ENCODE measurements around the gene CHN2.

CHN2 gene

DNA sequence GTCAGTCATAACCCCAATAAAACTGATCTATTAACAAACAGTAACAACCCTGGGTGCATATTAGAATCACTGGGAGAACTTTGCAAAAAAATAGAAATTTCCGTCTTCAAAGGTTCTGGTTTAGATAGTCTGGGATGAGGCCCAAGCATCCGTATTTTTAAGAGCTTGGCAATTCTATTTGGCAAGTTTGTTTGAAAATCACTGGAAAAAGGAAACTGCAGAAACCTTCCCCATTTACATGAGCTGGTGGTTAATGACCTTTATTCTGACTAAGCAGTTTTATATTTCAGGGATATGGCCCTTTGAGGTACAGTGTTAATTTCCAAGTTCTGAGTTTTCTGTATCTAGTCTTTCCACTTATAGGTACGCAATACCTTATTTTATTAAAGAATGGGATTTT is 253.3 kb downstream of the CHN2 start:
- DNase-seq: no peak

DNA sequence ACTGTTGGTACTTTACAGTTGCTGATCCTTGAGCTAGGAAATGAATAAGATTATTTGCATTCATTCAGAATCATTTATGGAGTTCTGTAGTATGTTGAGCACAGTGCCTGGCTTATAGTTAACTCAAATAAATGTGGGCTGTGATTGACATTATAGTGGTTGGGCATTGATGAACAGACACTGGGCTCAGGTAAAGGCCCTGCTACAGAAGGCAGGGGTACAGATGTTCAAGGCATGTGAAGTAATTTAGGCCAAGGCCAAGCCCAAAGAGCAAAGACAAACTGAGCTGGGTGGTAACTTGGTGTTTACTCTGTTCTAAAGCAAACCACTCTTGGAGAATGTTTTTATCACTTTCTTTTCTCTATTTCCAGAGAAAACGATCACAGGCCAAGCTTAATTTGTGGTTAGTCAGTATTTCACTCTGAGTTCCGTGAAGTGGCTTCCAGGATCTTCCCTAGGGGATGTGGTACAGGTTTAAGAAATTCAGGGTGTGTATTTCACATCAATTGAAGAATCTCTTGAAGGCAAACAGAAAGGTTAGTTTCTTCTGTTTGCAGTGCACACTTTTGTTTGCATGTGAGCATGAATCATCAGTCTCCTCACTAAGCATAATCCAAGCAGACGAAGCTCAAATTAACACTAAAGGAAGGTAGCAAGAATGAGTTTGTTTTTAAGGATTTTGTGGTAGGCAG is 255.1 kb downstream of the CHN2 start:
- DNase-seq: no peak

DNA sequence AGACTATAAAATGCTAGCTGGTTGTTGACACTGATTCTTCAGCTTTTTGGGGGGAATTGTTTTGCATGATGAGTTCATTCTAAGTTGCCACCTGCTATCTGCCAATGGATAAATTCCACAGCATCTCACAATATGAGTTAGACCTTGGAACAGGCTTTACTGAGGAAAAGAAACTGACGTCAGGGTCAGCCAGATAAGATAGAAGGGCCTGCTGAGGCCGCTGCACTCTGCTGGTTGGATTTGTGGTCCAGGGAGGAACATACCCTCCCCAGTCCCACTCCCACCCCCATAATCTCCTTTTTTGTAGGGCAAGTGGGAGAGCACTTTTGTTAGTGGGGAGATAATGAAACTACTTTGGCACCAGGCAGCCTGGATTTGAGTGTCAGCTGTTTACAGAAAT is 258.4 kb downstream of the CHN2 start:
- no peak for DNase-seq

DNA sequence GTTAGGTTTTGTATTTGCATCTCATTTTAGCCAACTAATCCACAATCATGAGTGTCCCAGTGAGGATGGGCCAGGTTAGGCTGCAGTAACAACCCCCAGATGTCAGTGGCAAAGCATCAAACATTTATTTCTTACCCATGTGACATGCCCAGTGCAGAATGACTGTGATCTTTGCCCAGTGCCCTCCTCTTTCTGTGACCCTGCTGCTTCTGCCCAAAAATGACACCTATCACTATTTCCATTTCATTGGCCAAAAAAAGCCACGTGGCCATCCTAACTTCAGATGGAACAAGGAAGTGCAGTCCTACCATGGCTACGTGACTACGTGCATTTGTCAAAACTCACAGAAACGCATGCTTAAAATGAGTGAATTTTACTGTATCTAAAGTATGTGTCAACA is 259.9 kb downstream of the CHN2 start:
- DNase-seq: no peak

DNA sequence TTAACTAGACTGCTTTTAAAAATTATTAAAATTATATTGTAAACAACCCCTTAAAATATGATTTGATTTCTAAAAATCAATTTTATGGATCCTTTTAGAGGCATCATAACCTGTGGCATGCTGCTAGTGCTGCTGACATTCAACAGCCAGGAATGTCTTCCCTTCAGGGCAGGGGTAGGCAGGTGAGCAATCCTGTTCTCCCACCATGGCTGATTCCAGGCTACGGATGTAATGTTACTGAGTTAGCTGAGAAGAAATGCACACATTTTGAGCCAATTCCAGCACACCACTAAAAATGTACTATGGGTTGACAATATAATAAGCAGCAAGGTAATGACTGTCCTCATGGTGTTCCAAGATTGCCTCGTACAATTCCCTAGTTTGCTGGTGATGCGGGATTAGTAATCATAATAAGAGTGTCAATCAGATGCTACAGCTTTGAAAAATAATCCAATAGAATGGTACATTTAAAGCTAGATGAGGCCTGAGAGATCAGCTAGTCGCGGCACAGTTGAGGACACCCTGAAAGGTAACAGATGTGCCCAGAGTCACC is 260.4 kb downstream of the CHN2 start:
- DNase-seq: no peak

DNA sequence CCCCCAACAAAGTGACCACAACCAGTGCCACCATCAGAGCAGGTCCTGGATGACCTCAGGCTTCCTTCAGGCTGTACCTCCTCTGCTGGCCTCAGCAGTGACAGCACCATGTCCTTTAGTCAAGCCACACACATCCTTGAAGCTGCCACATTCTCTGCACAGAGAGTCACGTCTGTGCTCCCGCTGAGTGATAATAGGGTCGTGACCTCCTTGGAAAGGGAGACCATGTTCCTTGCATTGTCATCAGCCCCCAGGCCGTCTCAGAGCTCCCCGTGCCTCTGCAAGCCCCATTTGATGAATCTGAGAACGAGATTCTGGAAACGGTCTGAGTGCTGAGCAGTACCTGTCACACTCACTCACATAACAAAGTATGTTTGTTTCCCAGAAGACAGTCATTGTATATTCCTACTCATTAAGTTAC is 262.6 kb downstream of the CHN2 start:
- DNase-seq: no peak

DNA sequence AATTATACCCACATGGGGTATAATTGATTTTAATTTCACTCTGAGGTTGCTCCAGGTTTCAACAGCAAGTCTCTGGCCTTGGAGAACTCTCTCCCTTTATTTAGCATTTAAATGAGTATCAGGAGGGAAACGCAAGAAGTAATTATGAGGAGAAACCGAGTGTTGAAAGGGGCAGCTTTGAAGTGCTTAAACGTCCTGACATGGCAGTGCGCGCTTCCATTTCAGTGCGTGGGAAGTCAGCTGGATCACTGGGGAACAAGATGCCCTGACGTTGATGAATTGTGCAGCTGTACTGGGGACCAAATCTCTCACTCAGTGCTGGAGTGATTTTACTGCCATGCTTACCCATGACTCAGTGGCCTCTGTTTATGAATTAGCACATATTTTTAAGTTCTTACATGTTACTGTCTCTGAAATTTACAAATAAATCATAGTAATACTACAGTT is 263.0 kb downstream of the CHN2 start:
- no peak for DNase-seq

DNA sequence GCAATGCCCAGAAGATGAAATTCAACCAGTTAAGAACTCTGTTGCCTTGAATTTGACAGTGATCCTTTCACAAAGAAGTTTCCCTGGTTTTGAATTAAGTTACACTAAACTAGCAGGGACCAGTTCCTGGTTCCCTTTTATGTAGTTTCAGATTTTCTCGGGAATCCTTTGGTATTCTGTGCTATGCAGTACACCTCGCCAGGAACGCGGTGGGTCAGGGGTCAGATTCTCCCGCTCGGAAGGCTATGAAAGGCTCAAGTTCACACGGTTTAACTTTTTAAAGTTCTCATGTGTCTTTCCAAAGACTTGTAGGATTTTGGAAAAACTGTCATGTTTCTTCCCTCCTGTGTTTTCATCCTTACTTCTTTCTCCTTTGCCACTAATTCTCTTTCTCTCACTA is 264.4 kb downstream of the CHN2 start:
- DNase-seq: no peak

DNA sequence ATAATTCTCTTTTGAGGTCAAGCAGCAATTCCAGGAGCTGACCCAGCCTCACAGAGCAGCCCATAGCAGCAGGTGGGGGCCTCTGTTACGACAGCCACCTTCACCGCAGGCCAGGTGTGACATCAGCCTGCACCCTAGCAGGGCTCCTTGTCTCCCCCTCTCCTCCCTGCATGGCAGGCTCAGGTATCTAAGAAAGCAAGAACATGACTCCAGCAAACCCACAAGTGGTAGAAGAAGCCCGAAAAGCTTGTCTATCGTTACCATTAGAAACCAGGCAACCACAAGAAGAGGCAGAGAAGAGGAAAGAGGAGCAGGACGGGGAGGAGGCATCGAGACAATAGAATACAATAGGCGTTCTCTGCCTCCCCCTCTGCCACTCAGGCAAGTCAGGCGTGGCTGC is 265.0 kb downstream of the CHN2 start:
- no peak for DNase-seq

DNA sequence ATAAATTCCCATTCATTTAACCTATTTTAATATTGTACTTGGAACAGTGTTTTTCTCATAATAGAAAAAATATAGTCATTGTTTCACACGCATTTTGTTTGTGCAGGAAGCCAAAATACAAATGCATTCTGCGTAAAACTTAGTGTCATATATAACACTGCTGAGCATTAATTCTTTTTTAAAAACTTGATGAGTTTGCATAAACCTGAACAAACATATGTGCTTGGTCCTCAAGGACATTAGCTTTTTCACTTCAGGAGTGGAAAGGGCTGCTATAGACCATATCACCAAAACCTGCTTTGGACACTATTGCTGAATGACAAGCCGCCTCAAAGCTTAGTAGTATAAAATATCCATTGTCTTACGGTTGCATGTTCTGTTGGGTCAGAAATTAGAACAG is 267.4 kb downstream of the CHN2 start:
- no peak for DNase-seq

DNA sequence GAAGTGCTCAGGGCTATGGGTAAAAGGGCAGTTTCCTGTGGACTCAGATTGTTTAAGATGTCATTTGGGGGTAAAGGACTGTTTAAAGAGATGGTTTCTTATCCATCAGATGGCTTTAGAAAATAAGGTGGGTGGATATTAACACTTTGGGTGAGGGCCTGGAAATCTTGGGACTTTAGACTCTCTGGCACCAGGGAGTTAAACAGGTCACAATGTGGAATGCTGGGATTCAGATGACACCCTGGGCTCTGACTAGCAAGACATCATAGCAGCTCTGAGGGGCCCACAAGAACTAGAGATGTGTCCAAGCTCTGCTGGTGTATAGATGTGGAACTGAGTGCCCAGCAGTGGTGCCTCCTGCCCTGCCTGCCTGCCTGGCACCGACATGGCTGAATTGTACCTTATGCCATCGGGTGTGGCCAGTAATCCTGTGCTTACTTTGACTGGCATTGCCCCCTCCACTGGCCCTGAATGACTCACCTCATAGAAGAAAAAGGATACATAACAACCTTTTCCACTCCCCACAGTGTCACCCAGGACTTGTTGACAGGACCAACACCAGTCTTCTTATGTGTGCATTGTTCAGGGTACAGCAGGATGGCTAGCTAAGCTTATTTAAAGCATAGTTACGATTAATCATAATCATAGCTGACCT is 269.1 kb downstream of the CHN2 start:
- no peak for DNase-seq

DNA sequence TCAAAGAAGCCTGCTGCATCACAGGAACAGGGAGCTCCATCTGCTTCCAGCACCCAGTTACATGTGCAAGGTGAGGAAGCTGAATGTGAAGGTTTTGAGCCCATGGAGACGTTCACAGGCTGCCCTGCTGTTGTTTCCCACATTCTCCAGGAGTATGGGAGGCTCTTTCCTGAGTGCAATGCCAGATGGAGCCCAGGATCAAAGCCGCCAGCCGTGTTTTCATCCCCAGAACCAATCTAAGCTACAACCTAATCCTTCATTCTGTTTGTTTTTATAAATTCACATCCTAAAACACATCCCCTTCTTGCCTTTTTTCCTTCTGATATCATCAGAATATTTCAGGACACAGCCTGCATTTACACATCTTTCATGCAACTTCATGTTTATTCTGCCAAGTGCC is 270.2 kb downstream of the CHN2 start:
- no peak for DNase-seq

DNA sequence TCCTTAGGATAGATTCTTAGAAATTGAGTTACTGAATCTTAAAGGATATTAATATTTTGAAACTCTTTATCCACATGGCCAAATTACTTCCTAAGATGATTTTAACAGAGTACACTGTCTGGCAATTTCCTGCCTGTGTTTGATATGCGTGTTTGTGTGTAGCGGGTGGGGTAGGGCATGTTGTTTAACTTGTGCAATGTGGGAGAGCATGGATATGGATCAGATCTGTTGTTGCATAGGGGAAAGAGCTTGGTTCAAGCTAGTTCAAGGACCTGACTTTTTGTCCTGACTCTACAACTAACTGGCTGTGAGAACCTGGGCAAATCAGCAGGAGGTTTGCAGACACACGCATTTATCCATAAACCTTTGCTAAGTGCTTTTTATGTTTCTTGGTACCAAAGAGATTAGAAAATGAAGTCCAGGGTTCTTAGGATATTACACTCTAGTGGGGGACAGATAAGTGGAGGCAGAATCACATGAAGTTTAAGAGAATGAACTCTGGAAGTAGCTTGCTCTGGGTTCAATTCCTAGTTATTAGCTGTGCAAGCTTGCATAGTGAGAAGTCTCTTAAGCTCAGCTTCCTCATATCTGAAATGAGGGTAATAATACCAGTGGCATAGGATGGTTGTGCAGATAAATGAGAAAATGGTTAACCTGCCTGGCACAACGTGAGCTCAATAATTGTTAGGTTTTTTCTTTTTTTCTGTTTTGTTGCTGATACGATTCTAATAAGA is 272.8 kb downstream of the CHN2 start:
- DNase-seq: no peak

DNA sequence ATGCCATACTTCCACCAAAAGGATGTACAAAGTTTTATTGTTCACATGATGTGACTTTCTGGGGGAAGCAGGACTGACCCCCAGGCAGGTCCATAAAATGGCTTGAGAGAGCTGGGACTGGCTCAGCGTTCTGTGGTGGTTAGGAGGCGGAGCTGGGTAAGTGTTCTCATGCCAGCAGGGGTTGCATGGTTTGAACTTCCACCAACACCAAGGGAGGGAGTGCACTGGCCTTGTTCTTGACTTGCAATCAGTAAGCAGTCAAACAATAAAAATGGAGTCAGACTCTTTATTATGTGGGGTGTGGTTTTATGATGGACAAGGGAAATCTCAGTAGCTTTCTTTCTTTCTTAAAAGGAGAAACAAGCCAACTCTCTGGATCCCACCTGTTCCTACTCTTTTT is 273.6 kb downstream of the CHN2 start:
- DNase-seq: no peak

DNA sequence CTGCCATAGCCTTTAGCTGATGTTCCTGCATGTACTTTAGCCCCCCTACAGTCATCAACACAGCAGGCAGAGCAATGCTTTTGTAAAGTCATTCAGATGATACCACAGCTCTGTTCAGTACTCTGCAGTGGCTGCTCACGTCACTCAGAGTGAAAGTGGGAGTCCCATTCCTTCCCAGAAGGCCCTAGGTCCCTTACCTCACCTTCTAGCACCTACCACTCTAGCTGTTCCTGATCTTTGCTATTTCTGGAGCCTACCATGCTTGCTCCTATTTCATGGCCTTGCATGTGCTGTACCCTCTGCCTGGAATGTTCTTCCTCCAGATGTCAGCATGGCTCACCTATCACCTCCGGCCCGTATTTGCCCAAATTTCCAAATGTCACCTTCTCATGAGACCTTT is 274.7 kb downstream of the CHN2 start:
- no peak for DNase-seq

DNA sequence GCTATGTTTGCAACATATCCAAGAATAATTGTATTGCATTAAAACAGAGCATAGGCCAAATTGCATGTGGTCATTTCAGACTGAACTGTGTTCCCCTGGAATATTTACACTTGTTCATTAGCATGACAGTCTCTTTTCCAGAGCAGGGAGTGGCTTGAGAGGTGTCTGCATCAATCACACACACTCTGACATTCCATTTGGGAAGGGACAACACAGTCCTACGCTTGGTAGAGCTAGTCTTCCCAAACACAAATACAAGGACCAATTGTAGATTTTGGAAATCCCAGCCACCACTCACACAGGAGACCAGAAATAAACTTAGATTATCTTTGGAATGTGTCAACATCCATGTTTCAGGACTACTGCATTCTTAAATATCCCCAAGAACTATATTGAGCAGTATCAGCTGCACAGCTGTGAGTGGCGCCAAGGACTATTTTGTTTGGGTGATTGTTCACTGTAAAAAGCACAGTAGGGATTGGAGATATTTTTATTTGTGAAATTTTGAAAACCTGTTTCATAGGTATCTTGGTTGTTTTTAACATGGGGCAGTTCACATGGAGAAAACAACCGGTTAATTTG is 275.5 kb downstream of the CHN2 start:
- no peak for DNase-seq

DNA sequence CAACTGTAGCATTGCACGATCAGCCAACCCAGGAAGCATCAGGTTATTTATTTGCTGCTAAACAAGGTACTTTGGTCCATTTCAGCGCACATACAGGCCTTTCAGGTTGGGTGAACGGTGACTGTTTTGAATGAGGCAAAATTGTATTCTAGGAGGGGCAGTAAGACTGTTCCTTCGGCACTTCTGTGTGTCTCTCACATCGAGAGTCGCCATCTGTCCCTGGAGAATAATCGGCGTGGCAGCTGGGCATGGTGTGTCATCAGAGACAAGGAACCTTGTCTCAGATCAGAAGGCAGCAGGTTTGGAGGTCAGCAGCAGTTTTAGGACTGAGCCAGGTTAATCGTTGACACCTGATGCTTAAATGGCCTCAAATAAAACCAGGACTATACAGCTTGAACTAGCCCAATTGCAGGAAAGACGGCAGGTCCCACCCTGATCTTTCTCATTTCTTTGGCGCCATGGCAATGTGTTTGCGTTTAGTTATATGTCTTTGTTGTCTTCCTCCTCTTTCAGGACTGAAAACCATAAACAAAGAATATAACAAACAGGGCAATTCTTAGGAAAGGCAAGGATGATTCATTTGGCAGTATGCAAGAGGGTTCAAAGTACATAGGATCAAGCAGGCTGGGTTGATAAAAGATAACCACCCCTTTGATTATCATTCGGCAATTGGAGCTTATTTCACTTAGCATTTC is 277.0 kb downstream of the CHN2 start:
- DNase-seq: no peak

DNA sequence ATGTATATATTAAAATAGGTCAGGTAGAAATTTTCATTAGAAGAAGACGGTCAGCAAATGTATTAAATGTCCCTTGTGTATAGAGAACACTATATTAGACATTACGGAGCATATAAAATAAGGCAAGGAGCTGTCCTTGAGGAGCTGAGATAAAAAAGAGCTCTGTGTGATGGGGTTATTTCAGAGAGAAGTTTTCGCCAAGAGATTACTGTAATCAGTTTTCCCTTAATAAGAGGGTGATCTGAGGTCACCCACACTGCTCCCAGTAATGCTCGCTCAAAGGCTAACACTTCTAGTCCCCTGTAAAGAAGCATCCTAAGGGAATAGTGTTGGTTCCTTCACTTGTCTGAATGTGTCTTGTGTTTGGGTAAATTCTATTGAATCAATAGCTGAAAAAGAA is 282.3 kb downstream of the CHN2 start:
- DNase-seq: no peak

DNA sequence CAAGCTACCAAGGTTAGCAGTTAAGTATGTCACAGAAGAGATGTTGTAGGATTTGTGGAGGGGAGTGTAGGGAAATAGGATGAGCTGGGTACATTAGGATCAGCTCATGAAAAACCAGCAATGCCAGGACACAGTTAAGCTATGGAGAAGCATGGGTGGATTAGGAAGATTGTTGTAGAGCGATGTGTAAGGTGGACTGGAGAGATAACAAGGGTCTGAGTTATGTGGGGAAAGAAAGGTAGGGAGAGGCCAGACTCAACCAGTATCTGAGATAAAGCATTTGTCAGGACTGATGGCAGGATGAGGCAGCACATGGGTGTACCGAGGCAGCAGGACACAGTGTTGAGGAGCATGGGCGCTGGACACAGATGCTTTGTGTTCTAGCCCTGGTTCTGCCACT is 283.7 kb downstream of the CHN2 start:
- no peak for DNase-seq

DNA sequence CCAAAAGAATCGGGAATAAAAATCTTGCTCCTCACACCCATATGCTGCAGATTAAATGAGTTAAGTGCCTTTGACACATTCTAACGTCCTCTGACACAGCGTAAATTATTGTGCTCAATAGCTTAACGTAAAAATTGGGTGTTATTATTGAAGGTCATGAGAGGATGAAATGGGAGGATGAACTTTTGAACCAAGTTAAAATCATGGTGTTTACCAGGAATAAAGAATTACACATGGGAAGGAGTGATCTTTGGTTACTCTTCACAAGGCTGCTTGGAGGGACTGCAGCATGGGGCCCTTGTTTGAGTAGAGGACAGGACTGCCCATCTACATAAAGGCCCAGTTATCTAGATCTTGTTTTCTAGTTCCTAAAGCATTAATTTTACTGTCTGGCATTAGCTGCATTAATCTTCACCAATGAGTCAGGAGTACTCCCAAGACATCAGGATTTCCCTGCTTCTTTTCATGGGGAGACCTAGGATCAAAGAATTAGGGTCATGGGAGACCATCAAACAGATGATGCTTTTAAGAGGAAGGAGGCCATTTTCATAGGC is 284.2 kb downstream of the CHN2 start:
- no peak for DNase-seq

DNA sequence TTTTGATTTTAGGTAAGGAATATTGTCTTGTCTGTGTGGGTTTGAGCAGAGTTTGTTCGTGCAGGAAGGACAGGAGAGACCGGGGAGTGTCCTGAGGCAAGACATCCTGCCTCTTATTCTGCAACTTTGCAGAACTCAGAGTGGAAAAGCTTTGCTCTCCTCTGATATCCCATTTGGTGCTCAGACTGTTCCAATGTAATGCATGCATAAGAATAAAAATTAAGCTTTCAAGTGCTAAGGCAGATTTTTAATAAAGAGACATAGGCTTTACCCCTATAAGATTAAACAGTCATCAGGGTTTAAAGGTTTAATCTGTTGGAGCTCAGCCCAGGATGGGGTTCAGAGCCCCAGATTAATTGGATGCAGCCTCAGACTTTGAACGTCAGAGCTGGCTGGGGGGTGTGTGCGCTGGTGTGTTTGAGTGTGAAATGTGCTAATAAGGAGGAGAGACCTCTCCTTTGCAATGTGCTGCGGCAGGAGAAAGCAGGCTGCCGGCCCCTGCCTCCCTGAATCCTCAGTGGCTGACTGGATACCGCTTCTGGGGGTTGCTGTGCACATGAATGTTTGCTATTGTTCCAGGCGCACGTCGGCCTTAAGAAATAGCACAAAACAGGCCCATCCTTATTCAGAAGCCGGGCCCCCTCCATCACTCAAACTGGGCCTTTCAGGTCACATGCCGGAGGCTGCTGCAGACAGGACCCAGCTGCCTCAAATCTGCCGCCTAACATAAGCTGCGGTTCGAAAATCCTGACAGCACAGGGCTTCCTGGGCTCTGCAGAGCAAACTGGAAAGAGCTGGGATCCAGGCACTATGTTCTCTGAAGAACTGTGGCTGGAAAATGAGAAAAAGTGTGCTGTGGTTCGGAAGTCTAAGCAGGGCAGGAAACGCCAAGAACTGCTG is 285.0 kb downstream of the CHN2 start:
- no peak for DNase-seq

DNA sequence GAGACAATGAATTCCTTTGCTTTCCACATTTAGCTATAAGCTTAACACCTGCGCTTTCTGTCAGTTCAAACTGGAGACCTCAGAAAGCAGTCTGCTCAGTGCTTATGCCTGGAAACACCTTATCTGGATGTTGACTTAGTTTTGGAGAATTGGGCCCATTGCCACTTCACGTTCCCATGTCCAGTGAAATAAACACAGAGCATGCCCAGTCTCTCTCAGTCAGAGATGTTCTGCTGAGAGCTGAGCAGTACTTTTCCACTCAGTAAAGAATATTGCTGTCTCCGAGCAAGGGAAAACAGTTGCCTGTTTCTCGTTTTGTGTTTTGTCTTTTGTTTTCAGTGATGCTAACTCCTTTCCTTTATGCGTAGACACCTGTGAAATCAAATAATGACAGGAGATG is 285.9 kb downstream of the CHN2 start:
- DNase-seq: peak; percentile 17
